Epithelial cell of prostate (primary cell): ENCODE measurements around the gene KPTN.
"Not testable (repeated sequence)": the region's sequence is repeated elsewhere in the genome, so short reads cannot be mapped to it uniquely, and the experiment has no call there.

ENCODE experiments used
- DNase-seq: peaks from one replicate; pipeline ENCODE4 v3.0.0-alpha.2; 2011; ENCODE audit warnings: low read depth, low spot score
- H3K27ac ChIP-seq: fragments of 450-650 bp; 2 replicates; pipeline ENCODE4 v1.5.1; 2017; ENCODE audit warnings: mild to moderate bottlenecking

The KPTN gene

DNA sequence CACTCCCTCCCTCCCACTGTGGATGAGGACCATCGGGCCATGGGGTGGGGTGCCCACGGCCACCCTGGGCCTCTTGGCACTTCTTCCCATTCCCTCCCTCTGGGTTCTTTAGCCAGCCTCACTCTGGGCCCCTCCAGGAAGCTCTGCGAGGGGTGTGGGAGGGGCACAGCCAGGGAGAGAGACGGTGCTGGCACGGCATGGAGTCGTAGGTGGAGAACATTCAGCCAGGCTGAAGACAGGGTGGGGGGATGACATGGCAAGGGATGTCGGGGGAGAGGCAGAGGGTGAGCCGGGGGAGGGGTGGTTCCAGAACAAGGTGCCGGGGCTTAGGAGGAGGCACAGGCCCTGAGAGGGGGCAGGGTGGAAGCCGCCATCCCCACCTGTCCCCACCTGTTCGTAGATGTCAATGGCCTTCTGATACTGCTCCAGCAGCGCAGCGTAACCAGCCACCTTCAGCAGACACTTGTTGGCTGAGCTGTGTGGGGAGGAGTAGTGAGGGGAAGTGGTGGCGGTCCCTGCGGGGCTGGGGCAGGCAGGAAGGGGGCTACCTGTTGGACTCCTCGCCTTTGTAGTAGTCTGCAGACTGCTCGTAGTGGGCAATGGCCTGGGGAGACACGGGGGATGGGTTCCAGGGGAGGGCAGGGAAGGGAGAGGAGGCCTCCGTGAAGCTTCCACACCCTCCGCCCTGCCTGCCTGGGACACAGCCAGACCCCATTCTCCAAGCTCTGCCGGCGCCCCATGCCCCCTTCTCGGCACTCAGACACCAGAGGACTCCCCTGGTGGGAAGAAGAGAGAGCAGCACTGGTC is 8.8 kb upstream of the KPTN start:
- no peak for DNase-seq
- no peak overlapping the region for H3K27ac ChIP-seq

DNA sequence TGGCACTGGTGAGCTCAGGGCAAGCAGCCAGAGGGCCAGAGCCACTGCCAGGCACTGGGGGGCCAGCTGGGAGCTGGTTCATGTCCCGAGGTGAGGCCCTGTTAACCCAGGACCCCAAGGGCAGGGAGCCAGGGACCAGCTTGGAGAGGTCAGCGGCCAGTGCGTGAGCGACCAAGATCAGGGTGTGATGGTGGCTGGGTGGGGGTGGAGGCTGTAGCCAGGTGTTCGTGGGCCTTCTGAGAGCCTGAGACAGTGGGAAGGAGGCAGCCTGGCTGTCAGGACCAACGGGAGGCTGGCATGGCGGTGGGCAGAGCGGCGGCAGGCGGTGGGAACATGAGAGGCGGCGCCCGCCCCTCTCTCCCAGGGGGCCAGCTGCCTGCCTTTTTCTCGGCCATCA is 8.1 kb upstream of the KPTN start:
- DNase-seq: no peak
- no peak overlapping the region for H3K27ac ChIP-seq

DNA sequence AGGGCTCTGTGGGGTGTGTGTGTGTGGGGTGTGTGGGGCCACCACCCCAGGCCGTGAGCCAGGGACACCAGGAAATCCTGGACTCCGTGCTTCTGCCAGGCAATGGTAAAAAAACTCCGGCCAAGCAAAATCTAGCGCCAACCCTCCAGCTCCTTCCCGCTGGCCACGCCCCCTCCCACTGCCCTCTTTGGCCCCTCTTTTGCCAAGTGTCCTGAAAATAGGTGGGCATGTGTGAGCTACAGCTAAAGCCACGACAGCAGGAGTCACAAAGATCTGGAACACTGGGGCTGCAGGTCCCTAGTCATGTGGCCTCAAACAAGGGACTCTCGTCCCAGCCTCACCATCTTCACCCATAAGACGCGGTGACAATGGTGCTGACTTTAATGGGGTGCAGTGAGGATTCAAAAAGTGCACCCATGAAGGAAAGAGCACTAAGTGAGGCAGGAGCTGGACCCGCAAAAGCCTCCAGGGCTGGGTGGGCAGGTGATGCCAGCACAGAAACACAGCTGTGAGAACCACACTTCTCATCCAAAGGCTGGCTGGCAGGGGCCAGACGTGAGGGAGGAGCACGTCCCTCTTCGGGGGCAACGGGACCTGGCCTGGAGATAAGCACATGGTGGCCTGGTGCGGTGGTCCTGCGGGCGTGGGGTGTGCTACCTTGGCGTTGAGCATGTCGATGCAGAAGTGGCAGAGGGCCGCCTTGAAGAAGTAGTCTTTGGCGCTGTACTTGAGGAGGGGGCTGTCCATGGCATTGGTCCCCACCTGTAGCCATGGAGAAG is 7.5 kb upstream of the KPTN start:
- DNase-seq: no peak
- H3K27ac ChIP-seq: no peak overlapping the region

DNA sequence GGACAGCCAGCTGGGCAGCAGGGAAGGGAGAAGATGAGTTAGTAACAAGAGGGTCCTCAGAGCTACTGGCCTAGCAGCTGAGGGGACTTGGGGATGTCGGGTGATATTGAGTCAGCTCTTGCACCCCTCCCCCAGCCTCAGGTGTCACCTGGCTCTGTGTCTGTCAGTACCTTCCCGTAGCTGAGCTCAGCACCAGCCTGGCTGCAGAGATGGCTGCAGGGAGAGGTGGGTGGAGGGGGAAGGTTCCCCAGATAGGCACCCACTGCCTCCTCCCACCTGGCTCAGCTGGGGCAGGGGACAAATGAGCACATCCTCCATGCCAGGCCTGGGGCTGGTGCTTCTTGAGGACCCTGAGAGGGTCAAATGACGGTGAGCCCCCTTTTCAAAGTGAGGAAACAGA is 6.8 kb upstream of the KPTN start:
- no peak for DNase-seq
- no peak overlapping the region for H3K27ac ChIP-seq

DNA sequence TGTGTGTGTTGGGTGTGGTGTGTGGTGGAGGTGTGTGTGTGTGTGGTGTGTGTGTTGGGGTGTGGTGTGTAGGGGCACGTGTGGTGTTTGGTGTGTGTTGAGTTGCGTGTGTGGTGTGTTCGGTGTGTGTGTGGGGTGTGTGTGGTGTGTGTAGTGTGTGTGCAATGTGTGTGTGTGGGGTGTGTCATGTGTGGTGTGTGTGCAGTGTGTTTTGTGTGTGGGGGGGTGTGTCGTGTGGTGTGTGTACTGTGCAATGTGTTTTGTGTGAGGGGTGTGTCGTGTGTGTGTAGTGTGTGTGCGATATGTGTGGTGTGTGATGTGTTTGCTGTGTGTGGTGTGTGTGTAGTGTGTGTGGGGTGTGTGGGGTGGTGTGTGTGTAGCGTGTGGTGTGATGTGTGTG is 6.0 kb upstream of the KPTN start:
- H3K27ac ChIP-seq: no peak overlapping the region
- no peak for DNase-seq

DNA sequence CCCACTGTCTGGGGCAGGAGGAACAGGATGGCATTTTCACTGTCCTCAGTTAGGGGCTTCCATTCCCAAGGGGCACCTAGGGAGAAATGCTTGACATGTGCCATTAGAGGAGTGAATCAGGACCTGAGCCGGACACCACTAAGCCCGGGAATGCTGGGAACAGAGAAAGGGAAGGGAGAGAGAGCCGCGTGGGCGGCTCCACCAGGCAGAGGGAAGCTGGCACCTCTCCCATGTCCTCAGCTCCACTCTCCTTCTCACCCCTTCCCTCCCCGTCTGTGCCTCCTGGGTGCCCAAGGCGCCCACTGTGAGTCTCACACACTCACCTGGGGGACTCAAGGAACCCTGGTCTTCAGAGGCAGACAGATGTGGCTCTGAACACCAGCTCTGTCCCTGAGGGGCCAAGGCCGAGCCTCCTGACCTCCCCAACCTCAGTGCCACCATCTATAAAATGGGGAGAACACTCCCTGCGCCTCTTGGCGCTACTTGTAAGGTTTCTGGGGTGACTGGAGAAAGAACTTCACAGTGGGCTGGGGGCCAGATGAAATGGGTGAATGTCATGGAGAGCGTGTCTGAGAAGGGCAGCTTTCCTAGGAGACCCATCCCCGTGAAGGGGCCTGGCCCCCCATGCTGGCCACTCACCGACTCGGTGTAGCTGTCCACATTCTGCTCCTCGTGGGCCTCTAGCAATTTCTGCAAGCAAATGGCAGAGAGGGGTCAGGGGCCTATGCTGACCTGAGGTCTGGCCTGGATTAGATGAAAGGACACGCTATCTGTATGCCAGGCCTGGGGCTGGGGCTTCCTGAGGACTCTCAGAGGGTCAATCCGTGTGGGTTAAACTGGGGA is 5.3 kb upstream of the KPTN start:
- H3K27ac ChIP-seq: no peak overlapping the region
- no peak for DNase-seq

DNA sequence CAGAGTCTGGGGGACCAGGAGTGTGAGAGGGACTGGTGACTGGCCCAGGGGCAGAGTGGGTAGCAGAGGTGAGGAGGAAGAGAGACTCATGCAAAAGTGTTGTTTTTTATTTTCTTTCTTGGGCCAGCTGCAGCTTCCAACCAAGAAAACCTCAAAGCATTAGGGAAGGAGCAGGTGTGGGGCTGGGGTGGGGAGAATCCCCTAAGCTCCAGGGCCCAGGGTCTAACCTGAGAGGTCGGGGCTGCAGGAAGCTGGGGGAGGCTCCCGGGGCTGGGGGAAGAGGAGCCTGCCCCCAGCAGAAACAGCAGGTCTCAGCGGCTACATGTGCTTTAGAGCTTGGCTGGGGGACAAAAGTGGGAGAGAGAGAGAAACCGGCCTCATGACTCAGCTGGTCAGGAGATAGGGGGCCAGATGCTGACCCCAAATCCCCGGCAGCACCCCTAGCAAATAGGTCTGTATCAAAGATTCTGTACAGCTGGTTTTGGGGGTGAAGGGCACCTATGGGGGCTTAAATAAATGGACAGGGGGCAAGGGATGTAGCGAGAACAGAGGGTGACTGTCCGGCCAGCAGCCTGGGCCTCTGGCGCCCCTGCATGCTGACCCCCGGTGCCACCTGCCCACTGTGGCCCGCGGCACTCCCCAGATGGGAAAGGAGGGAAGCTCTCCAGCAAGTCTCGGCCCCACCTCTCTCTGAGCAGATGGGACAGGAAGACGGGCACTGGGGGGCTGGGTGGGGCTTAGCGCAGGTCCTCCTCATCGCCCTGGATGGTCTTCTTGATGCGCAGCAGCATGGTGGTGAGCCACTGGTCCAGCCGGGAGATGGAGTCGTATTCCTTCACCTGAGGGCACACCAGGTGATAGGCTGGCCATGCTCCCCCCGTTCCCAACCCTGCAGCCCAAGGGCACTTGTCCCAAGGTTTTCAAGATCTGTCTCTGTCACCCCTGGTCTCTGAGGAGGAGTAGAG is 3.8 kb upstream of the KPTN start:
- H3K27ac ChIP-seq: no peak overlapping the region
- no peak for DNase-seq

DNA sequence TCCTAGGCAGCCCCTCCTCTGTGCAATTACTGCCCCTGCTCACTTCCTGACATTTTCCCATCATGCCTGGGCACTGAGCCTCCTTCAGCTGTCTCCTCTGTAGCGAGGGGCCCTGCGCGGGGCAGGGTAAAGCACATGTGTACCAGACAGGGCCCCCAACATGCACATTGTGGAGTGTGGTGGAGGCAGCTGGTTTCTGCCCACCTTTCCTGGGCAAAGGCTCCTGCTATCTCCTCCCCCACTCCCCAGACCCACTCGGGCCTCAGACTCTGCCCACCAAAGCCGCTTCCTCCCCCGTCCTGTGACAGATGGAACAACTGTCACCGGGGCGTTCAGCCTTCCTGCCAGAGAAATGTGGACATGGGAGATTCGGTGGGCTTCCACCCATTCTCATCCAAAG is 2.9 kb upstream of the KPTN start:
- H3K27ac ChIP-seq: no peak overlapping the region
- no peak for DNase-seq

DNA sequence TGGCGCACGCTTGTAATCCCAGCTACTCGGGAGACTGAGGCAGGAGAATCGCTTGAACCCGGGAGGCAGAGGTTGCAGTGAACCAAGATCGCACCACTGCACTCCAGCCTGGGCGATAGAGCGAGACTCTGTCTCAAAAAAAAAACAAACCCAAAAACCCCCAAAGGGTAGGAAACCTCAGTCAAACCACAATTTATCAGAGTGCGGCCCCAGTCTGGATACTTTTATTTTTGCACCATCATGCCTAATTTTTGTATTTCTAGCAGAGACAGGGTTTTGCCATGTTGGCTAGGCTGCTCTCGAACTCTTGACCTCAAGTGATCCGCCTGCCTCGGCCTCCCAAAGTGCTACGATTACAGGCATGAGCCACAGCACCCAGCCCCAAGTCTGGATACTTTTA is 2.2 kb upstream of the KPTN start:
- DNase-seq, H3K27ac ChIP-seq: not testable (repeated sequence)

DNA sequence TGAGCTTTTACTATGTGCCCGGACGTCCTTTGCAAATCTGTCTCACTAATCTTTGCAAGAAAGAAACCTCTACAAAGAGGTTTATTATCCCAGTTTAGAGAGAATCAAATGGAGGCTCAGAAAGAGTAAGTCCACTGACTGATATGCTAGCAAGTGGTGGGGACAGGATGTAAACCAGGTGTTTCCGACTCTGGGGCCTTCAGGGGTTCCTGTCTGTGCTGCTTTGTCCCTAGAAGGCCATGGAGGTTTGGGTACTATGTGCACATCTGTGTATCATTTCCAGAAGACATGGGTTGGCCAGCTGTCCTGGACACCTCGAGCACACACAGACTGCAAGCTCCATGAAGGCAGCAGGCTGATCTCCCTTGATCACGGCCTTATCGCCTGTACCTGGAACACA is 1.2 kb upstream of the KPTN start:
- no peak for DNase-seq

DNA sequence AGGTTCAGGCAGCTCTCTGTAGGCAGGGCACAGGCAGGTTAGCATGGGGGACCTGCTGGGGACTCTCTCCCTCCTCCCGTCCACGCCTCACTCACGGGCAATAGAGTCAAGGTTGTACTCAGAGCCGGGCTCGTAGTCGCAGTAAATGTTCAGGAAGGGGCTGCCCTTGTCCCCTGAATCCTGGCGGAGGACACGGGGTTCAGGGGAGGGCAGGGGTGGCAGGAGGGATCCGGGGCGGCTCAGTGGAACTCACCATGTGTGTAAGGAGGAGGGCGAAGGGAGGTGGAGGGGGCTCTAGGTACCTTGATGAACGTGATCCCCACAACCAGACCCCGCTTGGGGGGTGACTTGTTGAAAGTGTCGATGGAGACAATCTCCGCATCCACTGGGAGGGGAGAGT is 819 bp downstream of the KPTN start:
- no peak for DNase-seq
- no peak overlapping the region for H3K27ac ChIP-seq

More for the DNA sequence above, 1.2 kb upstream of the KPTN start:
- no peak overlapping the region for H3K27ac ChIP-seq

DNA sequence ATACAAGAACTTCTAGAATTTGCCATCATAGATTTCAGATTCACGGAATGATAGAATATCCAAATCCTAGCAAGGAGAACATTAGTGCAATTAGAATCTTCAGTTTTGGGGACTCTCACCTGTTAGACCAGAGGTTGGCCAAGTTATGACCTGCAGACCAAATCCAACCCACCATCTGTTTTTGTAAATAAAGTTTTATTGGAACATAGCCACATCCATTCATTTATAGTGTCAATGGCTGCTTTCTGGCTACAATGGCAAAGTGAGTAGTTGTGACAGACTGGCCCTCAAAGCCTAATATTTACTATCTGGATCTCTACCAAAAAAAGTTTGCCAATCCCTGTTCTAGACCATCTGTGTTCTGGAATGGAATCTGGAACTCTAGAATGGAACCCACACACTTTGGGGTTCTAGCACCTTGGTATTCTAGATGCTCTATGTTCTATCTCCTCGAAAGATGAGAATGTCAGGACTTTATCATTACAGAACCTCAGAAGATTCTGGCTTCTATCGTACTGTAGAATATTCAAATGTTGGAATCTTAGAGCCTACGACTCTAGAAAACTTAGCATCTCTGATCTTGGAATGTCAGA is 2.5 kb downstream of the KPTN start:
- DNase-seq: no peak
- no peak overlapping the region for H3K27ac ChIP-seq

DNA sequence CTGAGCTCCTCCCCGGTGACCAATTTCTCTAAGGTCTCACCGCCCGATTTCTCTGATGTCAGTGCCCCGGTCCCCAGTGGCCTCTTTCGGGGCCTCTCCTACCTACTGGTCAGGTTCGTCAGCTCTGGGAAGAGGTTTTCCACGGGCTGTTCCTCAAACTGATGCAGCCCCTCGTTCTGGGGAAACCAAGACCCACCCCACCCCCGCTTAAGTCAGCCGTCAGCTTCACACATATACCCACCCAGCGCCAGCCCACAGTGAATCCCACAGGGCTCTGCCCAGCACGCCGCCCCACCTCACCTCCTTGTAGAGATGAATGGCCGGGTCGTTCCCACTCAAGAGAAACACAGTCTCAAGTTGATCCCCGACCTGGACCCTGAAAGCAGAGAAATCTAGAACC is 3.4 kb downstream of the KPTN start:
- no peak for DNase-seq

DNA sequence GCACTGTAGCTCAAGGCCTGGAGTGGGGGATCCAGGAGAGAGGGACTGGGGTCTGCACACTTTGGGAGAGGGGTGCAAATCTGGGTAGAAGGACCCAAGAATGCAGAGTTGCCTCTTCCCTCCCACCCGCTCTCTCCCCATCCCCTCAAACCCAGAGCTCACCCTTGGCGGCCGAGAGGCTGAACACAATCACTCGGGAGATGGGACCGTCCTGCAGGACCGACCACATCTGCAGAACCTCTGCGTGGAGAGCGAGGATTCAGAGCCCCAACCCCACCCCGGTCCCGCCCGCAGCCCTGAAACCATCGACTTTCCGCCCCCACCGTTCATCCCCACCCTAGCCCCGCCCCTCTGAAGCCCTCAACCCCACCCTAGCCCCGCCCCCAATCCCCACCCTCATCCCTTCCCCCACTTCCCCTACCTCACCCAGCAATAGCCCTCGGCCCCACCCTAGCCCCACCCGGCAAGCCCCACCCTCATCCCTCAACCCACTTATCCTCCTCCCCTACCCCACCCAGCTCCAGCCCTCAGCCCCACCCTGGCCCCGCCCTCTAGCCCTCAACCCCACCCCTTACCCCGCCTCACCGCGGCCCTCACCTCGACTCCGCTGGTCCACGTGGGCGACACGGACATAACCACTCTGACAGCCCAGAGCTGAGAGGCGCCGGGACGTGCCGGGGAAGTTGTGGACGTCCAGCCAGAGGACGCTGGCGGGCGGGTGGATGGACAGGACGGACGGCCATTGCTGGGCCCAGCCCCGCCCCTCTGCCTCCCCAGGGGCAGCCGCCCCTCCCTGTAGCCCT is 4.1 kb downstream of the KPTN start:
- no peak for DNase-seq
- no peak overlapping the region for H3K27ac ChIP-seq

More for the DNA sequence above, 3.4 kb downstream of the KPTN start:
- no peak overlapping the region for H3K27ac ChIP-seq

DNA sequence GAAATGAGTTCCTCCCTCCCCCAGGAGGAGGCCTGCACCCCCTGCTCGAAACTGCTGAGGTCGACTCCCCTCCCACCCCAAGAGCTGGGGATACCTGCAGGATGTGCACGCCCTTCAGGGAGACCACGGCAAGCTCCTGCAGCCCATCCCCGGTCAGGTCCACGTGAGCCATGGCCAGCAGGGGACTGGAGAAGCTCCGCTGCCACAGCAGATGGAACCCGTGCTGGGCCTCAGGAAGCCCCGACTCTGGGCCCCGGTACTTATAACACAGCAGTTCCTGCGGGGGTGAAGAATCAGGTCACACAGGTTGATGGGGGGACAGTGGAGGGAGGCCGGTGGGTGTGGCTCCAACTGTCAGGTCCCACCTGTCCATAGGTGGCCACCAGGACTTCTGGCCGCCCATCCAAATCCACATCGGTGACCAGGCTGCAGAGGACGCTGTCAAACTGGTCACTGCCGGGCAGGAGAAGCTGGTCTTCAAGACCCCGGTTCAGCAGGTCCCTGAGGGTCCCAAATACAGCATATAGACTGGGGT is 7.5 kb downstream of the KPTN start:
- H3K27ac ChIP-seq: no peak overlapping the region
- DNase-seq: no peak

DNA sequence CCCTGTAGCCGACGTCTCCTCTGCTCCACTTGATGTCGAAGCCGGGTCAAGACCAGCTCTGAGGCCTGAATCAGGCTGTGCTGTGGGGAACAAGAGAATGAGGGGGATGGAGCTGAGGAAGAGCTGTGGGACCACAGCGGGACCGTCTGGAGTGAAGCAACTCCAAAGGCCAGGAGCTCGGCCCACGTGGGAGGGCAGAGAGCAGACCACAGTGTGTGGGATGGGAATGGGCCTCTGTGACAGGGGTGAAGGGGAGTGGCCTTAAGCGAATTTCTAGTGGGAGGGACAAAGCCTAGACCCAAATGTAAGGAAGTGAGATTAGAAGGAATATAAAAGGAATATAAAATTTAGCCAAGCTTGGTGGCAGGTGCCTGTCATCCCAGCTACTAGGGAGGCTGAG is 8.6 kb downstream of the KPTN start:
- DNase-seq: no peak
- H3K27ac ChIP-seq: no peak overlapping the region

DNA sequence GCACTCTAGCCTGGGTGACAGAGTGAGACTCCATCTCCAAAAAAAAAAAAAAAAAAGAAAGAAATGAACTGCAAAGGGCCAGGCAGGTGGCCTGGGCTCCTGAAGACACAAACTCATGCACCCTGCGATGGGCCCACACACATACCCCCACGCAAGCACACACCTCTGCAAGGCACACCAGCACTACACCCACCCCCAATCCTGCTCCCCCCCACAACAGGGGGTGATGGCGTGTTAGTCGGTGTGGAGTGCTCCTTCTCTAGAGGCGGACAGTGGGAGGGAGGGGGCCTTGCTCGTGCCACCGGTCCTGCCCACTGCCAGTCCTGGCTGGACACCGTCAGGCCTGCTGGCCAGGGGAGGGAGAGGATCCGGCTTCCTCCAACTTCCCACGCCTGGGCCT is 10.7 kb downstream of the KPTN start:
- DNase-seq: no peak
- H3K27ac ChIP-seq: no peak overlapping the region

DNA sequence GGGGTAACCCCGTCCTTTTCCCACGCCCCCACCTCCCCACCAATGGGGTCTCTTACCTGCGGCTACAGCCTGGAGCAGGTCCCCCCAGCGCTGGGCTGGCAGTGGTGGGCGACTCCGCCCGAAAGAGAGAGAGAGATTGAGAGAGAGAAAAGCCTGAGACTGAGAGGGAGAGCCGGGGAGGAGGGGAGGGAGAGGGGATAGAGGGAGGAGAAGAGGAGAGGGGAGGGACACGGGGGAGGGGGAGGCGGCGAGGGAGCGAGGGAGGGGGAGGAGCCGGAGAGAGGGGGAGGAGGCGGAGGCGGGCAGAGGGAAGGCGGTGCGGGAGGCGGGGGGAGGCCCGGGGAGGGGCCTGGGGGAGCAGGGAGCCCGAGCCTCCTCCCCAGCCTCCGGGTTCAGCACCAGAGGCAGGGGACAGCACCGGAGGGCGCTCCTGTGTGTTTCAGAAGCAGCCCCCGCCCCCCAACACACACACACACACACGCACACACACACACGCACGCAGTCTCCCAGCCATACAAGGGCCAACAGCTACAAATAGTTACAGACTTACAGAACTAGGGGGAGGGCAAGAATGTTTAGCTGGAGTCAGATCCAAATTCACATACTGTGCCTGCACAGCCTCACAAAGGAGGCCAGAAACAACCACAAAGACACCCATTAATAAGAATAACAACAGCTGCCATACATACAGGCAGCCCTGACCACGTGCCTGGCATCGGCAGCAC is 12.1 kb downstream of the KPTN start, which contains the start of gene SLC8A2:
TSS of gene SLC8A2 (minus strand) at position 161 of the 725 bp plus-strand sequence. CDS start 5,490 bp downstream, outside the sequence.
- no peak within 1 kb of the TSS for H3K27ac ChIP-seq
- DNase-seq: no peak
